Measurements from ENCODE around the gene GAB1. TPM values are rescaled to one million over a fixed set of nuclear protein-coding genes. Genes with fewer than 3 reads are reported as not detected.

GAB1 gene
- total and polyA plus RNA-seq, 2 experiments from 2014 or later: 1.8 to 6.3 TPM

DNA sequence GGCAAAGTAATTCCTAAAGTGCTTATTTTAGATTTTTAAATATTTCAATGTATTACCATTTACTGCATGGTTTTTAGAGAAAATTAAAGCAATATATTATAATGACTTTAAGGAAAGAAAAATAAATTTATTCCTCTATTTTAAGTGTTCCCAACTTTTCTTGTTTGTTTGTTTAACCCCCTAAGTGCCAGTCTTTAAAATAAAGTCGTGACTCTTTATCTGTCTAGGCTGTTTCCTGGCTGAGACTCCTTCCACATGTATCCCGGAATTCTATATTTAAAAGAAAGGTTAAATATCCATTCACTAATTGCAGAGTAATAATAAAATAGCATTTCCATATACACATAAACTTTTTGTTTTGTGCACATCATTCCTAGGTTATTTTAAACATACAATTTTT lies 71.2 kb downstream of the GAB1 start:
- Histone ChIP-seq H3K79me2 (ENCODE audit: insufficient read depth) (peaks cover 18% of the 10 kb centered on the region), H3K9ac (no peak overlapping the region), H3K36me3 (ENCODE audit: low read depth) (no peaks in the 10 kb centered on the region), H3K9me3 (ENCODE audit: low read depth) (no peaks in the 10 kb centered on the region), H3F3A (ENCODE audit: insufficient read depth) (peaks cover 12% of the 10 kb centered on the region; the same call in 1 of the 2 replicates), H3K4me3 (no peak overlapping the region), H4K20me1 (ENCODE audit: insufficient read depth) (no peaks in the 10 kb centered on the region), H2AFZ (no peak overlapping the region), H3K4me2 (ENCODE audit: unreplicated experiment) (no peak overlapping the region), H3K27me3 (replicated peaks; ENCODE audit: insufficient read depth) (no peaks in the 10 kb centered on the region), H3K9me2 (ENCODE audit: insufficient read depth) (no peaks in the 10 kb centered on the region), H3K27ac (no peak overlapping the region), H3K4me1 (ENCODE audit: insufficient read depth) (peaks cover 14% of the 10 kb centered on the region)
- 93 to 97% methylated on average over 2 of the region's 2 CpGs for WGBS, 2 experiments (ENCODE audit: low coverage in 1 of 2, low lambda C conversion rate in 2 of 2, missing lambda C conversion rate in 2 of 2)
- in situ Hi-C loops (cut with MboI): no loop called here
- TF ChIP-seq EZH2phosphoT487 (IDR thresholded peaks at IDR 0.05; ENCODE audit: insufficient read depth, low read depth): no peak
- TF ChIP-seq EZH2 (IDR thresholded peaks at IDR 0.05; ENCODE audit: insufficient read depth, poor library complexity, severe bottlenecking): no peak
- DNase-seq: no peak

DNA sequence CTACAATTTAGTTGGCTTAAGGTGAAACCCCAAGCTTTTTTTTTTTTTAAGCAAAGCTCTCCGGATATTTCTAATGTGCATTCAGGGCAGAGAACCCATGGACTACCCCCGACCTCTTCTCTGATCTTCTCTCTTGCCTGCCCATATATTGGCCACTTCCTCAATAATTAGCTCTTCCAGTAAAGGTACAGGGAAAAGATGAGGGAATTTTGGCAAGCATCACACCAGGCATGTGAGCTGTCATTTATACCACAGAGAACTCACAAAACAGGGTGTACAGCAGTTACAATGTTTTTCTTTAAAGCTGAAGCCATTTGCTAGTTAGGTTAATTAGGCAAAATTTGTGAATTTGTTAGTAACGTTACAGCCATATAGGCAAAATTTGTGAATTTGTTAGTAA lies 73.3 kb downstream of the GAB1 start:
- no peak for DNase-seq
- no peak overlapping the region for H2AFZ ChIP-seq
- WGBS, 2 experiments (ENCODE audit: low coverage in 1 of 2, low lambda C conversion rate in 2 of 2, missing lambda C conversion rate in 2 of 2): 90 to 93% methylated on average over 3 of the region's 3 CpGs
- no peak overlapping the region for H3K9ac ChIP-seq
- H4K20me1 ChIP-seq (ENCODE audit: insufficient read depth): no peaks in the 10 kb centered on the region
- no peak overlapping the region for H3K4me3 ChIP-seq
- H3K9me2 ChIP-seq (ENCODE audit: insufficient read depth): no peaks in the 10 kb centered on the region
- no peak overlapping the region for H3K27ac ChIP-seq
- TF ChIP-seq EZH2phosphoT487 (IDR thresholded peaks at IDR 0.05; ENCODE audit: insufficient read depth, low read depth) (no peak), EZH2 (IDR thresholded peaks at IDR 0.05; ENCODE audit: insufficient read depth, poor library complexity, severe bottlenecking) (no peak)
- H3K4me2 ChIP-seq (ENCODE audit: unreplicated experiment): no peak overlapping the region
- peaks cover 12% of the 10 kb centered on the region; the same call in 1 of the 2 replicates for H3F3A ChIP-seq (ENCODE audit: insufficient read depth)
- H3K4me1 ChIP-seq (ENCODE audit: insufficient read depth): peaks cover 9% of the 10 kb centered on the region
- H3K27me3 ChIP-seq (replicated peaks; ENCODE audit: insufficient read depth): no peaks in the 10 kb centered on the region
- in situ Hi-C loops (cut with MboI): no loop called here
- H3K9me3 ChIP-seq (ENCODE audit: low read depth): no peaks in the 10 kb centered on the region
- peaks cover 18% of the 10 kb centered on the region; the same call in 1 of the 2 replicates for H3K79me2 ChIP-seq (ENCODE audit: insufficient read depth)
- H3K36me3 ChIP-seq (ENCODE audit: low read depth): no peaks in the 10 kb centered on the region

DNA sequence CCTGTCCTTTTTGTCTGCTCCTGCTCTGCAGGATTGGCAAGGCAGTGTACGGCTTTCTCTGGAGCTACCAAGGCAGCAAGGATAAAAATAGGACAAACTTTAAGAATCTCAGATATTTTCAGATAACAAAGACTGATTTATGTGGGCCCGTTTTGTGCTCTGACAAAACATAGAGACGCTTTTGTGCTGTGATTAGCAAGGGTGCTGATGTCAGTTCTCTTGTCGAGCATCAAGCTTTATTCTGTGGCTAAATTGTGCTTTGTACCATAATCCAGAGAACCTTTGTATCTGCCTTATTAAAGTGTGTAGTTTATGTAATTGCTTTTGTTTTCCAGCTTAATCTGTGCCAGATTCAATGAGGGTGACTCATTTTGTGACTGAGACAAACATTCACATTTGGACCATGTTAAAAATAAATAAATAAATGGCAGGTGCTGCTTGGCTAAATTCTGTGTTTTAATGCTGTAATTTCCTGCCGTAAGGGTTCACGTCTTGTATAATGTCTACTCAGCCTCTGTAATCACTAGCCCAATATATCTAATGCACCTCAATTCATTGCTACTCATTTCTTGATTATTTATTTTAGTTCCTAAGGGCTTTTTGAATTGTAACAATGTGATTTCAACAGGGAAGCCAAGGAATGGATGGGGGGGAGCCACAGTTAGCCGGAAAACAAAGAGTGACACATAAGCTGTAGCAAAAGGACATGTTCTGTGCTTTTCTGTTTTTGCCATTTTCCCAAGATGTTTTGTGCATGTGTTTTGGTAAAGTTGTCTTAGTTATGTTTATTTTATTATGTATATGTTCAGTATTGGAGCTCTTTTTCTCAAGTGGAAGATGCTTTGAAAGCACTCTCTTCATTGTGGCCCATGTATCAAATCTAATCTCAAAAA lies 75.1 kb downstream of the GAB1 start:
- H3K79me2 ChIP-seq (ENCODE audit: insufficient read depth): peaks cover 18% of the 10 kb centered on the region; the same call in 1 of the 2 replicates
- in situ Hi-C loops (cut with MboI): no loop called here
- H3F3A ChIP-seq (ENCODE audit: insufficient read depth): peaks cover 12% of the 10 kb centered on the region; the same call in 1 of the 2 replicates
- H3K27me3 ChIP-seq (replicated peaks; ENCODE audit: insufficient read depth): no peaks in the 10 kb centered on the region
- no peak overlapping the region for H3K4me3 ChIP-seq
- no peaks in the 10 kb centered on the region for H4K20me1 ChIP-seq (ENCODE audit: insufficient read depth)
- H3K27ac ChIP-seq: no peak overlapping the region
- no peaks in the 10 kb centered on the region for H3K36me3 ChIP-seq (ENCODE audit: low read depth)
- H3K9me3 ChIP-seq (ENCODE audit: low read depth): no peaks in the 10 kb centered on the region
- H3K9ac ChIP-seq: no peak overlapping the region
- no peak overlapping the region for H3K4me2 ChIP-seq (ENCODE audit: unreplicated experiment)
- WGBS, 2 experiments (ENCODE audit: low coverage in 1 of 2, low lambda C conversion rate in 2 of 2, missing lambda C conversion rate in 2 of 2): 16 to 17% methylated on average over 7 of the region's 7 CpGs
- no peaks in the 10 kb centered on the region for H3K9me2 ChIP-seq (ENCODE audit: insufficient read depth)
- H3K4me1 ChIP-seq (ENCODE audit: insufficient read depth): peaks cover 9% of the 10 kb centered on the region
- TF ChIP-seq EZH2 (IDR thresholded peaks at IDR 0.05; ENCODE audit: insufficient read depth, poor library complexity, severe bottlenecking) (no peak), EZH2phosphoT487 (IDR thresholded peaks at IDR 0.05; ENCODE audit: insufficient read depth, low read depth) (no peak)
- DNase-seq: peak; percentile 50
- no peak overlapping the region for H2AFZ ChIP-seq

DNA sequence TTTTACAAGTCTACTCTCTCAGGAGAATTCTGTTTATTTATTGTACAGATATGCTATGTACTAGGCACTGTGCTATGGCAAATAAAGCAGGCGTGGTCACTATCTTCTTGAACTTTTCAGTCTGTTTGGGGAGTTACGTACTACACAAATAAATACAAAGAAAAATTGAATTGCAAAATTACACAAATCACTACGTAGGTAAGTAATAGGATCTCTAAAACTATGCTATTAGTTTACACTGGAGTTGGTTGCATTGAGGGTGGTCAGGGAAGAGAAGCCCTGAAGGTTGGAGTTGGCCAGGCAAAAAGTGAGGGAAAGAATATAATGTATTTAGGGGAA lies 75.7 kb downstream of the GAB1 start:
- no peak overlapping the region for H2AFZ ChIP-seq
- H3K27me3 ChIP-seq (replicated peaks; ENCODE audit: insufficient read depth): no peaks in the 10 kb centered on the region
- peaks cover 9% of the 10 kb centered on the region for H3K4me1 ChIP-seq (ENCODE audit: insufficient read depth)
- H3K9me3 ChIP-seq (ENCODE audit: low read depth): no peaks in the 10 kb centered on the region
- in situ Hi-C loops (cut with MboI): no loop called here
- no peaks in the 10 kb centered on the region for H4K20me1 ChIP-seq (ENCODE audit: insufficient read depth)
- no peaks in the 10 kb centered on the region for H3K9me2 ChIP-seq (ENCODE audit: insufficient read depth)
- DNase-seq: no peak
- no peak for TF ChIP-seq EZH2 (IDR thresholded peaks at IDR 0.05; ENCODE audit: insufficient read depth, poor library complexity, severe bottlenecking)
- TF ChIP-seq EZH2phosphoT487 (IDR thresholded peaks at IDR 0.05; ENCODE audit: insufficient read depth, low read depth): no peak
- peaks cover 12% of the 10 kb centered on the region; the same call in 1 of the 2 replicates for H3F3A ChIP-seq (ENCODE audit: insufficient read depth)
- H3K9ac ChIP-seq: no peak overlapping the region
- no peak overlapping the region for H3K27ac ChIP-seq
- no peak overlapping the region for H3K4me2 ChIP-seq (ENCODE audit: unreplicated experiment)
- H3K36me3 ChIP-seq (ENCODE audit: low read depth): no peaks in the 10 kb centered on the region
- H3K79me2 ChIP-seq (ENCODE audit: insufficient read depth): peaks cover 18% of the 10 kb centered on the region; the same call in 1 of the 2 replicates
- H3K4me3 ChIP-seq: no peak overlapping the region
- WGBS, 2 experiments (ENCODE audit: low coverage in 1 of 2, low lambda C conversion rate in 2 of 2, missing lambda C conversion rate in 2 of 2): 63 to 71% methylated on average over 3 of the region's 3 CpGs
